Thyroid gland (tissue), 4 donors: ENCODE results near the gene CEACAM20. TPM values are rescaled to one million over a fixed set of nuclear protein-coding genes. Genes with fewer than 3 reads are reported as not detected.

Experiments
- DNase-seq, 2 donors: peaks; one replicate each; pipeline ENCODE4 v3.0.0-alpha.2; 2019
- H3K27ac ChIP-seq, 3 donors: fragments of 200-600 bp; sonication (generic); 1 replicate in 2 of 3; 2 replicates in 1 of 3; pipeline ENCODE4 v1.5.1; 2016 to 2019; ENCODE audit warnings: mild to moderate bottlenecking in 1 of 3, moderate library complexity in 1 of 3
- H3K27me3 ChIP-seq: fragments of 200-600 bp; sonication (generic); one replicate; pipeline ENCODE4 v1.5.1; 2019
- H3K36me3 ChIP-seq, 2 donors: fragments of 200-600 bp; sonication (generic); one replicate each; pipeline ENCODE4 v1.5.1; 2016 to 2019
- H3K4me1 ChIP-seq, 2 donors: fragments of 200-600 bp; sonication (generic); one replicate each; pipeline ENCODE4 v1.5.1; 2017 to 2019
- H3K4me3 ChIP-seq, 3 donors: fragments of 200-600 bp; sonication (generic); replicated peaks in 1 of 3; 1 replicate in 2 of 3; 2 replicates in 1 of 3; pipeline ENCODE4 v1.5.1; 2016; ENCODE audit warnings: mild to moderate bottlenecking in 1 of 3
- H3K9me3 ChIP-seq: fragments of 200-600 bp; sonication (generic); one replicate; pipeline ENCODE4 v1.5.1; 2017
- CTCF ChIP-seq, 6 experiments: fragments of 200-600 bp in 3 of 6; fragments of 450-650 bp in 3 of 6; sonication (generic) in 3 of 6; IDR thresholded peaks; one replicate each; pipeline ENCODE4 v1.5.1; 2016 to 2019; ENCODE audit warnings: antibody characterized with exemption in 6 of 6, mild to moderate bottlenecking in 2 of 6, inconsistent platforms in 1 of 6, moderate library complexity in 1 of 6
- POLR2A ChIP-seq, 2 donors: fragments of 450-650 bp; IDR thresholded peaks; one replicate each; pipeline ENCODE4 v1.6.1; 2017; ENCODE audit warnings: antibody characterized with exemption in 2 of 2, mild to moderate bottlenecking in 2 of 2, moderate library complexity in 1 of 2
- WGBS, 2 donors: methylation state at CpG; one replicate each; pipeline ENCODE4 v1.1.5; 2017; 5-methylcytosine and 5-hydroxymethylcytosine counted together
- intact Hi-C: fragments of 100-400 bp; cut with DNase I; formaldehyde crosslinking; loops from one replicate; pipeline ENCODE4 v1.15.1; 2023
- total RNA-seq, 4 donors: library from RNA; depleted of rRNA; stranded (reverse); fragments of >200 nt; gene quantifications; one replicate each; pipeline ENCODE4 v1.2.3, GENCODE V29; 2016

The CEACAM20 gene
- total RNA-seq = not detected

DNA sequence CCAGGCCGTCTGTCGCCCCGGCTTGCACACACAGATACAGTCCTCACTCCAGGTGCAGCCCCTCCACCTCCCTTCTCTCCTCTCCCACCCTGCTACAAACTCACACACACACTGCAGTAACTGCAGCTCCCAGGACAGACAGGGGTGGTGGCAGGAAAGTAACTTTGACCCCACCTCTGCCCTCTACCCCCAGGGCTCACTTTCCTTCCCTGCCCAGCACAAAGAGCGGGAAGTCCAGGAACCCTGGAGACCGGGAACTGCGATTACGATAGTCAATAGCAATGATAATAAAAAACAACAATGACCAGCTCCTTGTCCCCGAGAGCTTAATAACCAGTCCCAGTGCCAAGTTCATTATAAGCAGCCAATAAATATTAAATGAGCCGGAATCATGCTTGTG is at the start of gene CEACAM20:
Gene CEACAM20 (minus strand): TSS at position 140 of the 400 bp plus-strand sequence. CDS start 166 bp downstream, outside the sequence.
- no peak within 1 kb of the TSS for H3K4me3 ChIP-seq
- H3K27ac ChIP-seq = no peak within 1 kb of the TSS
- intact Hi-C loops = no loop called here
- TF ChIP-seq CTCF (IDR thresholded peaks at IDR 0.05) = no peak
- TF ChIP-seq POLR2A (IDR thresholded peaks at IDR 0.05) = no peak
- no peak for DNase-seq
- H3K27me3 ChIP-seq = no peaks in the 10 kb centered on the region
- no peaks in the 10 kb centered on the region for H3K36me3 ChIP-seq
- H3K9me3 ChIP-seq = no peaks in the 10 kb centered on the region
- 64 to 82% methylated on average over 9 of the region's 9 CpGs for WGBS, 2 donors
- H3K4me1 ChIP-seq = no peaks in the 10 kb centered on the region

GRCh38 chr19:44577566-44577874 is 48.0 kb upstream of the CEACAM20 start:
- H3K4me3 ChIP-seq = no peak overlapping the region
- H3K27me3 ChIP-seq = no peaks in the 10 kb centered on the region
- H3K9me3 ChIP-seq = no peaks in the 10 kb centered on the region
- no peaks in the 10 kb centered on the region for H3K4me1 ChIP-seq
- no peak overlapping the region for H3K27ac ChIP-seq
- TF ChIP-seq POLR2A (IDR thresholded peaks at IDR 0.05) = no peak
- no peak for TF ChIP-seq CTCF (IDR thresholded peaks at IDR 0.05)
- intact Hi-C loops = loop anchor here (5.0 to 10.0 kb wide), 2 partner anchors 80 to 207 kb away; no protein-coding TSS in a partner anchor
- WGBS, 2 donors = 62 to 76% methylated on average over 1 of the region's 1 CpG
- DNase-seq = no peak
- no peaks in the 10 kb centered on the region for H3K36me3 ChIP-seq

- 59 to 60% methylated on average over 8 of the region's 8 CpGs for WGBS, 2 donors
- Histone ChIP-seq H3K27me3 (no peaks in the 10 kb centered on the region), H3K36me3 (no peaks in the 10 kb centered on the region), H3K4me3 (no peak overlapping the region), H3K4me1 (no peaks in the 10 kb centered on the region), H3K9me3 (no peaks in the 10 kb centered on the region), H3K27ac (no peak overlapping the region)
- TF ChIP-seq CTCF (IDR thresholded peaks at IDR 0.05) (peak in 5 of 6 experiments; percentile 20 to 73 (median 67)), POLR2A (IDR thresholded peaks at IDR 0.05) (no peak)
- intact Hi-C loops = loop anchor here (5.0 to 10.0 kb wide), 2 partner anchors 80 to 208 kb away; no protein-coding TSS in a partner anchor
- peak; percentile 32 to 53 for DNase-seq
Measured at GRCh38 chr19:44576843-44577565, 47.5 kb upstream of the CEACAM20 start.

GRCh38 chr19:44575116-44575700 is 45.7 kb upstream of the CEACAM20 start:
- H3K27me3 ChIP-seq = no peaks in the 10 kb centered on the region
- DNase-seq = no peak
- intact Hi-C loops = loop anchor here (5.0 to 10.0 kb wide), 2 partner anchors 82 to 210 kb away; no protein-coding TSS in a partner anchor
- H3K4me3 ChIP-seq = no peak overlapping the region
- WGBS, 2 donors = 87 to 89% methylated on average over 11 of the region's 11 CpGs
- H3K36me3 ChIP-seq = no peaks in the 10 kb centered on the region
- TF ChIP-seq POLR2A (IDR thresholded peaks at IDR 0.05) = no peak
- TF ChIP-seq CTCF (IDR thresholded peaks at IDR 0.05) = no peak
- no peaks in the 10 kb centered on the region for H3K4me1 ChIP-seq
- H3K27ac ChIP-seq = no peak overlapping the region
- no peaks in the 10 kb centered on the region for H3K9me3 ChIP-seq
